Upper lobe of left lung (tissue), 6 donors: ENCODE data around the gene ZNF507. TPM values are rescaled to one million over a fixed set of nuclear protein-coding genes. Genes with fewer than 3 reads are reported as not detected.

Experiments
- ATAC-seq, 2 donors: fragments of 200-7000 bp; cut with Tn5 transposase; one replicate each; pipeline ENCODE4 v1.9.1; 2022; ENCODE audit warnings: mild to moderate bottlenecking in 2 of 2, moderate library complexity in 2 of 2; ENCODE audit not compliant: low FRiP score in 2 of 2
- DNase-seq, 2 donors: peaks; one replicate each; pipeline ENCODE4 v3.0.0-alpha.2; 2019 to 2020
- H3K27ac ChIP-seq, 4 donors: fragments of 200-600 bp; sonication (generic); one replicate each; pipeline ENCODE4 v1.5.1; 2016 to 2019
- H3K27me3 ChIP-seq, 4 donors: fragments of 200-600 bp; sonication (generic); one replicate each; pipeline ENCODE4 v1.5.1; 2017 to 2019
- H3K36me3 ChIP-seq, 4 donors: fragments of 200-600 bp; sonication (generic); one replicate each; pipeline ENCODE4 v1.5.1; 2016 to 2019
- H3K4me1 ChIP-seq, 4 donors: fragments of 200-600 bp; sonication (generic); one replicate each; pipeline ENCODE4 v1.5.1; 2018 to 2019
- H3K4me3 ChIP-seq, 4 donors: fragments of 200-600 bp; sonication (generic); one replicate each; pipeline ENCODE4 v1.5.1; 2017 to 2019; ENCODE audit warnings: mild to moderate bottlenecking in 2 of 4, moderate library complexity in 1 of 4
- H3K9me3 ChIP-seq, 4 donors: fragments of 200-600 bp; sonication (generic); one replicate each; pipeline ENCODE4 v1.5.1; 2018 to 2019
- EP300 ChIP-seq, 4 donors: sonication (generic); formaldehyde crosslinking; IDR thresholded peaks; one replicate each; pipeline ENCODE4 v1.5.1; 2017; ENCODE audit warnings: antibody characterized with exemption in 4 of 4, control low read depth in 2 of 4
- POLR2A ChIP-seq, 4 donors: fragments of 450-650 bp; IDR thresholded peaks; one replicate each; pipeline ENCODE4 v1.5.1; 2016 to 2017; ENCODE audit warnings: antibody characterized with exemption in 4 of 4, mild to moderate bottlenecking in 2 of 4
- POLR2AphosphoS5 ChIP-seq, 2 donors: sonication (generic); formaldehyde crosslinking; IDR thresholded peaks; one replicate each; pipeline ENCODE4 v1.5.1; 2017; ENCODE audit warnings: antibody characterized with exemption in 2 of 2
- WGBS, 2 donors: methylation state at CpG; one replicate each; pipeline ENCODE4 v1.1.5; 2017 to 2018; 5-methylcytosine and 5-hydroxymethylcytosine counted together
- total RNA-seq, 6 donors: library from RNA; depleted of rRNA in 4 of 6; stranded (reverse); fragments of >200 nt in 4 of 6; gene quantifications; one replicate each; pipeline versions ENCODE4 v1.1.0 to v1.2.1, GENCODE V29; 2016 to 2021
- TF ChIP-seq, protein P1 (sequence below), 6 experiments: fragments of 450-650 bp in 4 of 6; fragments of 200-600 bp in 2 of 6; sonication (generic) in 2 of 6; IDR thresholded peaks; one replicate each; pipeline ENCODE4 v1.5.1; 2016 to 2019; ENCODE audit warnings: antibody characterized with exemption in 6 of 6
- donor health status: DM: no; HTN: no; CAD: no; lungs with moderate emphysema.
- donor health status: DM: no; HTN: yes; CAD: no; lungs with severe emphysema.

ZNF507 gene
- total RNA-seq, 6 donors from 2014 or later, result 13.0 to 27.2 (median 17.5) TPM

DNA sequence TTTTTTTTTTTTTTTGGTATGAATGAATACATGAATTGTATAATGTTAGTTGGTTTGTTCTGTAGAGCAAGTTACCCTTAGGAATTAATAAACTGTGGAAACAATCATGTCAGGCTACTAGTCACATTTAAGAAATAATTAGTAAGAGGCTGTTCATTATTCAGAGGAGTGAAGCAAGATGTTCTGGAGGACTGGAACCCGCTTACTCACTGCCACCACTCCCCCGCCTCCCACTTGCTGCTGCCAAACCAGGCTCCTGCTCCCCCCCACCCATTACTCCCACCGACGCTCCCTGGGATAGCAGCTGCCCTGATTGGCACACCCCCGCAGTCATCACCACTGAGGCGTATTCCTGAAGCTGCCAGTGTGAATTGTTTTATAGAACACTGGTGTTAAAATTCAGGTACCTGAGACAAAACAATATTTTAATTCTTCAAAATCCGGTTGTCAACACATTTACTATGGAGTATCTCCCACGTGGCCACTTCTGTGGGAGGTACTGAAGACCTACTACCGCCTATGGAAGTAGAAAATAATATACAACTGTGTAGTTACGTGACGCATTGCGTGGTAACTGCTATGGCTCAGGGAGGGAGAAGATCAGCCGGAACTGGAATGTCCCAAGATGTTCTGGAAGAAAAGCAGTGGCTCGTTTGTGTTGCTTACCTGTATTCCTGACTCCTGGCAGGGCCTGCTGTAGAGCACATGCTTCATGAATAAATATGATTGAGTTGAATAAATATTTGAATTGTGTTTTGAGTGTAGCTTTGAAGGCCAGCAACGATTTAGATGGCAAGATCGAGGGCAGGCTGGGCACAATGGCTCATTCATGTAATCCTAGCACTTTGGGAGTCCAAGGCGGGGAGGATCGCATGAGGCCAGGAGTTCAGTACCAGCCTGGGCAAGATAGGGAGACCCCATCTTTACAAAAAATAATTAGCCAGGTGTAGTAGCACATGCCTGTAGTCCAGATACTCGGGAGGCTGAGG lies 61.9 kb downstream of the ZNF507 start:
- Histone ChIP-seq H3K4me1 (peaks cover 14 to 37% (median 16%) of the 10 kb centered on the region in 4 donors), H3K27me3 (no peaks in the 10 kb centered on the region), H3K36me3 (peaks cover 7 to 33% (median 16%) of the 10 kb centered on the region in 4 donors), H3K9me3 (no peaks in the 10 kb centered on the region), H3K27ac (peak overlapping the region; percentile 92 to 99 (median 99)), H3K4me3 (peak overlapping the region in 3 of 4 donors; percentile 81 to 91 (median 91))
- DNase-seq (peak in 1 of 2 donors; percentile 66), ATAC-seq (peak; percentile 39 to 66)
- 63 to 77% methylated on average over 17 to 19 of the region's 19 CpGs for WGBS, 2 donors
- TF ChIP-seq POLR2AphosphoS5 (IDR thresholded peaks at IDR 0.05) (peak in 1 of 2 donors; percentile 26), EP300 (IDR thresholded peaks at IDR 0.05) (peak in 1 of 4 donors; percentile 3)
- TF ChIP-seq, protein P1, sequence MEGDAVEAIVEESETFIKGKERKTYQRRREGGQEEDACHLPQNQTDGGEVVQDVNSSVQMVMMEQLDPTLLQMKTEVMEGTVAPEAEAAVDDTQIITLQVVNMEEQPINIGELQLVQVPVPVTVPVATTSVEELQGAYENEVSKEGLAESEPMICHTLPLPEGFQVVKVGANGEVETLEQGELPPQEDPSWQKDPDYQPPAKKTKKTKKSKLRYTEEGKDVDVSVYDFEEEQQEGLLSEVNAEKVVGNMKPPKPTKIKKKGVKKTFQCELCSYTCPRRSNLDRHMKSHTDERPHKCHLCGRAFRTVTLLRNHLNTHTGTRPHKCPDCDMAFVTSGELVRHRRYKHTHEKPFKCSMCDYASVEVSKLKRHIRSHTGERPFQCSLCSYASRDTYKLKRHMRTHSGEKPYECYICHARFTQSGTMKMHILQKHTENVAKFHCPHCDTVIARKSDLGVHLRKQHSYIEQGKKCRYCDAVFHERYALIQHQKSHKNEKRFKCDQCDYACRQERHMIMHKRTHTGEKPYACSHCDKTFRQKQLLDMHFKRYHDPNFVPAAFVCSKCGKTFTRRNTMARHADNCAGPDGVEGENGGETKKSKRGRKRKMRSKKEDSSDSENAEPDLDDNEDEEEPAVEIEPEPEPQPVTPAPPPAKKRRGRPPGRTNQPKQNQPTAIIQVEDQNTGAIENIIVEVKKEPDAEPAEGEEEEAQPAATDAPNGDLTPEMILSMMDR (IDR thresholded peaks at IDR 0.05), result no peak

DNA sequence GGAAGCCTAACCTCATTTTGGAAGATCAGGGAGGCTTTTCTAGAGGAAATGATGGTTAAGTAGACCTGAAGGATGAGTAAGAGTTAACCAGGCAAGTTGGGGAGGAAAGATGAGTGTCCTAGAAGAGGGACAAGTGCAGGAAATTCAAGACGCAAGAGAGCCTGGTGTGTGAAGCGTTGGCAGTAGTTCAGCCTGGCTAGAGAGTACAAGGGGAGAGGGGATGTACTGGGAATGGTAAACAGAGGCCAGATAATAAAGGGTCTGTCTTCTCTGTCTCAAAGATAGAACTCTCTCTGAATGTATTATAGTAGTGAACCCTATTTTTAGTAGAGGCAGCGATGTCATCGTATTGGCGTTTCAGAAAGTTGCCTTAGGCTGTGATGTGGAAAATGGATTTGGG lies 69.8 kb downstream of the ZNF507 start:
- Histone ChIP-seq H3K4me3 (no peak overlapping the region), H3K27ac (no peak overlapping the region), H3K36me3 (peaks cover 9 to 58% (median 32%) of the 10 kb centered on the region in 4 donors), H3K9me3 (no peaks in the 10 kb centered on the region), H3K27me3 (no peaks in the 10 kb centered on the region), H3K4me1 (no peaks in the 10 kb centered on the region)
- ATAC-seq, result no peak
- TF ChIP-seq EP300 (IDR thresholded peaks at IDR 0.05) (no peak), POLR2A (IDR thresholded peaks at IDR 0.05) (no peak), POLR2AphosphoS5 (IDR thresholded peaks at IDR 0.05) (no peak)
- TF ChIP-seq, protein P1 (IDR thresholded peaks at IDR 0.05), result no peak
- 82 to 86% methylated on average over 5 of the region's 5 CpGs for WGBS, 2 donors
- DNase-seq, result no peak

DNA sequence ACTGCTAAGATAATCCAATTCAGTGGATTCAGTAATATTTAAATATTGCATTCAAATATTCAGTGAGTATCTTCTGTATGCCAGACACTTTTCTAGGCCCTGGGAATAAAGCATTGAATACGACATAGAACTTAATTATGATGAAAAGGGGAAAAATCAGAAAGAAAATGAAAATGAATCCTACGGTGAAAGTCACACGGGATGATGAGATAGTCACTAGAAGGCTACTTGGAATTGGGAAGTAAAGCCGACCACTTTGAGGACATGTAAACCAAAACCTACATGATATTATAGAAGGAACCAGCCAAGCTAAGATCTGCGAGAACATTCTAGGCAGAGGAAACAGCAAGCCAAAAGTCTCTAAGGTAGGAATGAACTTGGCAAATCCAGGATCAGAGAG lies 70.3 kb downstream of the ZNF507 start:
- Histone ChIP-seq H3K9me3 (no peaks in the 10 kb centered on the region), H3K27me3 (no peaks in the 10 kb centered on the region), H3K4me1 (no peaks in the 10 kb centered on the region), H3K36me3 (peaks cover 9 to 54% (median 33%) of the 10 kb centered on the region in 4 donors), H3K27ac (no peak overlapping the region), H3K4me3 (no peak overlapping the region)
- ATAC-seq (no peak), DNase-seq (no peak)
- TF ChIP-seq, protein P1 (IDR thresholded peaks at IDR 0.05), result no peak
- TF ChIP-seq EP300 (IDR thresholded peaks at IDR 0.05) (no peak), POLR2AphosphoS5 (IDR thresholded peaks at IDR 0.05) (no peak), POLR2A (IDR thresholded peaks at IDR 0.05) (no peak)
- 92 to 95% methylated on average over 5 of the region's 5 CpGs for WGBS, 2 donors

DNA sequence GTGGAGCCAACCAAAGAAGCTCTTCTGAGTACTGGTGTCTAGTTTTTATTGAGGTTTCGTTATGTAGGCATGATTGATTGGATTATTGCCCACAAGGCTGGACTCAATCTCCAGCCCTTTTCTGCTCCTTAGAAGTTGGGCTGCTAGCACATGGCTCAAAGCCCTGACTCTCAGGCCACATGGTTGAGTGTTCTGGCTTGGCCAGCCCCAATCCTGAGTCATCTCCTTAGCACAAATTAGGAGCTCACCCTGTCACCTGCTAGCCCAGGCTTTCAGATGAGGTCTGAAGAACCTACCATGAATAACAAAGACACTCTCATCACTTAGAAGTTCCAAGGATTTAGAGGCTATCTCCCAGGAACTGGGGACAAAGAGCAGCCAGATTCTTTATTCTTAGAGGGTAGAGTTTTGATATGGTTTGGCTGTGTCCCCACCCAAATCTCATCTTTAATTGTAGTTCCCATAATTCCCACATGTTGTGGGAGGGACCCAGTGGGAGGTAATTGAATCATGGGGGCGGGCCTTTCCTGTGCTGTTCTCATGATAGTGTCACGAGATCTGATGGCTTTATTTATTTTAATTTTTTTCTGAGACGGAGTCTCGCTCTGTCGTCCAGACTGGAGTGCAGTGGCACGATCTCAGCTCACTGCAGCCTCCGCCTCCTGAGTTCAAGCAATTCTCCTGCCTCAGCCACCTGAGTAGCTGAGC lies 71.5 kb downstream of the ZNF507 start:
- ATAC-seq, result no peak
- H3K9me3 ChIP-seq, result no peaks in the 10 kb centered on the region
- H3K27ac ChIP-seq, result no peak overlapping the region
- TF ChIP-seq, protein P1 (IDR thresholded peaks at IDR 0.05), result no peak
- TF ChIP-seq POLR2A (IDR thresholded peaks at IDR 0.05) (no peak), EP300 (IDR thresholded peaks at IDR 0.05) (no peak), POLR2AphosphoS5 (IDR thresholded peaks at IDR 0.05) (no peak)
- WGBS, 2 donors, result 94 to 96% methylated on average over 7 to 8 of the region's 8 CpGs
- DNase-seq, result no peak
- H3K4me3 ChIP-seq, result no peak overlapping the region
- H3K4me1 ChIP-seq, result peaks cover 0 to 8% (median 2%) of the 10 kb centered on the region in 4 donors
- no peaks in the 10 kb centered on the region for H3K27me3 ChIP-seq
- H3K36me3 ChIP-seq, result peaks cover 4 to 42% (median 24%) of the 10 kb centered on the region in 4 donors
